ENCODE data around the gene ACSS3.
"Not testable (repeated sequence)": the region's sequence is repeated elsewhere in the genome, so short reads cannot be mapped to it uniquely, and the experiment has no call there.

ACSS3 gene

GRCh38 chr12:81094718-81095360, 17.0 kb downstream of the ACSS3 start:
- no peak for DNase-seq (ENCODE audit: low read depth in 2 of 2)

DNA sequence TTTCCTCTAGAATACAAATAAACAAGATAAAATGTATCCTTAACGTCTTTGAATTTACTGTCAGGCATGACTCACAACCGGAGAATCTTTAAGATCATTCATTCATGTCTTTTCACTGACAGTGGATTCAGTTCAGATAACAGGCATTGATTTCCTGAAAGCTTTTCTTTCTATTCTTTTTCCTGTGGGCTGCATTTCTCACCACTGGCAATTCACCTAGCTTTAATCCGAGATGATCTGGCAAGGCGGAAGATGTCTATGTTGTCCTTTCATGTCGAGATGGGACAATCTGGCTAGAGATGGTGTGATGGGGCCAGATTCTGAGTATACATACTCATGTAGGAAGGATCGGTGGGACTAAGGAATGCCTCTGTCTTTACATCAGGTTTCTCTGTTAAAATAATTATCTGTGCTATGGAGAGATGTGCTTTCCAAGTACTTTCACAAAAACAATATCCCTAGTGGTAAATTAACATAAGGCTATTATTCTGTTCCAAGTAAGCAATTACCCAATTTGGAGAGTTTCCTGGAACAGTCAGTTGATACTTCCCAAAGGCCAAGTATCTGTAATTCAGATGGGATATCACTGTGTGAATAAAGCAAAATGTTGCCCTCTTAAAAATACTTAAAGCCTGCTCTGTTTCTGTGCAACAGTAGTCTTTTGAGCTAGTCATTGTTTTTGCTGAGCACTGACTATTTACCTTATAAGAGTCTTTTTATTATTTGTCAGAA, 17.8 kb downstream of the ACSS3 start:
- DNase-seq (ENCODE audit: low read depth in 2 of 2) = no peak

DNA sequence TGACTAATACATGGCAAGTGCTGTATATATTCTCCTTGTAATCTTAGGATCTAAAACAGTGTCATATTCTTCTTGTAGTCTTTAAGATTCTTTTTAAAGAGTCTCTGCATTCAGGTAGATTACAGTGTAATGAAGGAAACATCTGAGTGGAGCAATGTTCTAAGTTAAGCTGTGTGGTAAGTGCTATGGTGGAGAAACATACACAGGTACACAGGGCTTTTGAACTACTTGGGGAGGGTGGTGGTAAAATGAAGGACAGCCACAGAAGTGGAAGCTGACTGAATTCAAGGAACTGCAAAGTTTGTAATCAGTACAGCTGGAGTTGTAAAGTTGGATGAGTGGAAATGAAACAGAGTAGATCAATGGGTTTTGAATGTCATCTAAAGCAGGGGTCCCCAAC, 27.8 kb downstream of the ACSS3 start:
- DNase-seq (ENCODE audit: low read depth in 2 of 2) = no peak

DNA sequence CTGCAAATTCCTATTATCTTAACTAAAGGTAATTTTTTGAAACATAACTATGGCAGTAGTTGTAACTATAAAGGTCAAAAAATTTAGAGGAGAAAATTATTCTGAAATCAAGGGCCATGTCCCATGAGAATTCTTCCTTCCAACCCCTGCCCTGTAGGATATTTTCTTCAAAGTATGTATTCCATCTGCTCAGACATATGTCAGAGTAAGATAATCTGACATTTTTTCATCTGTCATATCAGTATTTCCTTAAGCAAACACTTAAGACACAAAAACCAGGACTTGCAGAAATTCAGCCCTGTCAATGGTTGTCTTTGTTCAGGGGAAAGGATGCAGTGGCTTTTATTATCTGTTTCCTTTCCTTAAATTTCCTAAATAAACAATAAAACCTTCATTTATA, 36.3 kb downstream of the ACSS3 start:
- DNase-seq (ENCODE audit: low read depth in 2 of 2) = no peak

DNA sequence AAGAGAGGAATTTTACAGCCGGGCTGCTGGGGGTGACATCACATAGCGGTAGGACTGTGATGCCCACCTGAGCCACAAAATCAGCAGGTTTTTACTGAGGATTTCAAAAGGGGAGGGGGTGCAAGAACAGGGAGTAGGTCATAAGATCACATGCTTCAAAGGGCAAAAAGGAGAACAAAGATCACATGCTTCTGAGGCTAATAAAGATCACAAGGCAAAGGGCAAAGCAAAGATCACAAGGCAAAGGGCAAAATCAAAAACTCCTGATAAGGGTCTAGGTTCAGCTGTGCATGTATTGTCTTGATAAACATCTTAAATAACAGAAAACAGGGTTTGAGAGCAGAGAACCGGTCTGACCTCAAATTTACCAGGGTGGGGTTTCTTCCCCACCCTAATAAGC, 41.2 kb downstream of the ACSS3 start:
- DNase-seq (ENCODE audit: low read depth in 2 of 2) = not testable (repeated sequence)

DNA sequence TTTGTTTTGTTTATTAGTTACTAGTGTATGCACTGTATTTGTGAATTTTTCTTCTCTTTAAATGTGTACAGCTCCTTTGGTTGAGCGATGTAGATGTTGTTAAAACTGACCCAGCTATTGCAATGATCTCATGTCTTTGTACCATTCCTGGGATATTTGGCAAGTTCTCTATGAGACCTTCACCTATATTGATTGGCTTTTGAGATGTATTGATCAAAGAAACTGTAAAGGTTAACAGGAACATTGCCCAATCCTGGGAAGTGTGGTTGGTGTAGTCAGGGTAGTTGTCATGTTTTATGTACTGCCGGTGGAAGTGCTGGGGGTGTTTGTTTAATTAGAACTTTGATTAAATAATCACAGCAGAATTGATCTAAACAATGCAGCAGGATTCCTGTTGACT, 43.1 kb downstream of the ACSS3 start:
- no peak for DNase-seq (ENCODE audit: low read depth in 2 of 2)

DNA sequence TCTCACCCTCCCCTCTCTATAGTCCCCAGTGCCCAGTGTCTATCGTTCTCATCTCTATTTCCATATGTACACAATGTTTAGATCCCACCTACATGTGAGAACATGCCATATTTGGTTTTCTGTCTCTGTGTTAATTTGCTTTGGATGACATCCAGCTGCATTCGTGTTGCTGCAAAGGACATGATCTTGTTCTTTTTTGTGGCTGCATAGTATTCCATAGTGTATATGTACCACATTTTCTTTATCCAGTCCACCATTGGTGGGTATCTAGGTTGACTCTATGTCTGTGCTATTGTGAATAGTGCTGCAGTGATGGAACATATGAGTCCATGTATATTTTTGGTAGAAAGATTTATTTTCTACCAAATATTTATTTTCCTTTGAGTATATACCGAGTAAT, 45.7 kb downstream of the ACSS3 start:
- DNase-seq (ENCODE audit: low read depth in 2 of 2) = no peak

- DNase-seq (ENCODE audit: low read depth in 2 of 2) = no peak
Measured at GRCh38 chr12:81125691-81126090, 47.8 kb downstream of the ACSS3 start.

- DNase-seq (ENCODE audit: low read depth in 2 of 2) = no peak
Measured at GRCh38 chr12:81128930-81129554, 51.2 kb downstream of the ACSS3 start.

- no peak for DNase-seq (ENCODE audit: low read depth in 2 of 2)
Measured at GRCh38 chr12:81136519-81136918, 58.6 kb downstream of the ACSS3 start.

GRCh38 chr12:81137801-81138200, 59.9 kb downstream of the ACSS3 start:
- DNase-seq (ENCODE audit: low read depth in 2 of 2) = no peak

DNA sequence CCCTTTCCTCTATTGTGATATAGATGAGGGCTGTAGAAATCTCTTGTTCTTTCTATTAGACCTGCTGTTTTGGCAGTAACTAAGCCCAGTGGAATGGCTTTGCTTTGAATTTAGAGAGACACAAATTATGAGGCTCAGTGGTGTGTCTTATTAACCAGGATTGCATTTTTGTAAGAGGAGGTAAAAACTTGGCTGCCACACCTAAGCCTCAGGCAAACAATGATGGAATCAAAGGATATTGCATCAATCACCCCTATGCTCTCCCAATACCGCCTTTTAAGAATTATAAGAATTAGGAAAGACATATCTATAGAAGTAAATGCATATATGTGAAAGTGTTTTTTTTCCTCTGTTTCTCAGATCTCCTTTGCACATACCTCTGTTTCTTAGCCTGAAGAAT, 63.3 kb downstream of the ACSS3 start:
- no peak for DNase-seq (ENCODE audit: low read depth in 2 of 2)

GRCh38 chr12:81143057-81143456, 65.2 kb downstream of the ACSS3 start:
- no peak for DNase-seq (ENCODE audit: low read depth in 2 of 2)

DNA sequence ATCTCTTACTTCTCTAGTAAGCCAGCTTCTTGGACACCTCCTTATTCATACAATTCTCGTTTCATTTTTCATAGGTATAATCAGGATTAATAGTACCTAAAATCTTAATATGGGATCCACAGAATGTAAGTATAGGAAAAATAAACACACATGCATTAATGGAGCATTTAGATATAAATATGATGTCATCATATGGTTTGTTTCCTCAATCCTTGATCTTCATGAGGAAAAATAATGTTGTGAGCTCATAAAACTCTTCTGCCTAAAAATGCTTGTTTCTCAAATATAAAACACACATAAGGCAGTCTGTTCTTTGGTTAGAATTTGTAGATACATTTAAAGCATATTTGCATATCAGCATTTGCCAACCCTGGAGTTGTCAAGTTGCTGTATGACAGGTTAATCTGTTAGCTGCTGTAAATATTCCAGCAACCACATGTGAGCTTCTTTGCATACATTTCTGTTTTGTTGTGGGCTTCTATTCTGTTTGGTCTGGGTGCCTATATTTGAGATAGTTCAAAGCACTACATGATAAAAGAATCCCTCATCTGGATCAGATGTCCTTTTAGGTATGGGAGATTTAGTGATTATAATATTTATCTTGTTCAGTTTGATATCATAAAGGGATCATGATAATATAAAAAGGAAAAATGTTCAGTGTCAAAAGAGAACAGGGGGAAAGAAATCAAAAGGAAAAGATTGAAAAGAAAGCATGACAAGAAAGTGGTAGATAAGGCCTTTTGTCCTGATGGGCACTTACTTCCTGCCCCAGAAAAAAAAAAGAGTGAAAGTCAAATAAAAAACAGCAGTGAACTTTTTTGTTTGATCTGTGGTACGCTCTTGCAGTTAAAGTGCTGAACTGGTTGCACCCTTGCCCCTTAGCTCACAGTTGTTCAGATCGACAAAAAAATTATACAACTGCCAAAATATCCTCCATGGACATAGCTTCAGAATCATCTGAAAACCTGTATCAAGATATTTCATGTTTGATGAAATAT, 68.6 kb downstream of the ACSS3 start:
- DNase-seq (ENCODE audit: low read depth in 2 of 2) = no peak

- no peak for DNase-seq (ENCODE audit: low read depth in 2 of 2)
Measured at GRCh38 chr12:81147292-81147919, 69.5 kb downstream of the ACSS3 start.

- no peak for DNase-seq (ENCODE audit: low read depth in 2 of 2)
Measured at GRCh38 chr12:81150382-81150781, 72.5 kb downstream of the ACSS3 start.

DNA sequence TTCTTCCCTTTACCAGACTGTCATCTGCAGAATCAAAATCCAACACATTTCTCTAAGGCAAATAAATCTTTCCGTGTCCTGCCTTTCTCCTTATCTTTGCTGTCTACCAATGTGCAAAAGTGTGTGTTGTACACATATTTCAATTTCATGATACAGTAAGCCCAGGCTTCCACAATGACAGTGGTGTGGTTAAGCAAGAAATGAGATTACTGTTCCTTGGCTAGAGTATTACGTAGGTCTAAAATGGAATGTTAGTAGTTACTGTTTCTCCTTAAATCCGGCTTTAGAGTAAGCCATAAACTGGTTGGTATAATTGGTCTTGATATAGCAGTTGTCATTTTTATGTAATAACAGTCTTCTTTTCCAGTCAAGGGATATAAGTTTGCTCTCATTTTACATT, 82.0 kb downstream of the ACSS3 start:
- no peak for DNase-seq (ENCODE audit: low read depth in 2 of 2)

GRCh38 chr12:81161680-81162079, 83.8 kb downstream of the ACSS3 start:
- DNase-seq (ENCODE audit: low read depth in 2 of 2) = no peak

DNA sequence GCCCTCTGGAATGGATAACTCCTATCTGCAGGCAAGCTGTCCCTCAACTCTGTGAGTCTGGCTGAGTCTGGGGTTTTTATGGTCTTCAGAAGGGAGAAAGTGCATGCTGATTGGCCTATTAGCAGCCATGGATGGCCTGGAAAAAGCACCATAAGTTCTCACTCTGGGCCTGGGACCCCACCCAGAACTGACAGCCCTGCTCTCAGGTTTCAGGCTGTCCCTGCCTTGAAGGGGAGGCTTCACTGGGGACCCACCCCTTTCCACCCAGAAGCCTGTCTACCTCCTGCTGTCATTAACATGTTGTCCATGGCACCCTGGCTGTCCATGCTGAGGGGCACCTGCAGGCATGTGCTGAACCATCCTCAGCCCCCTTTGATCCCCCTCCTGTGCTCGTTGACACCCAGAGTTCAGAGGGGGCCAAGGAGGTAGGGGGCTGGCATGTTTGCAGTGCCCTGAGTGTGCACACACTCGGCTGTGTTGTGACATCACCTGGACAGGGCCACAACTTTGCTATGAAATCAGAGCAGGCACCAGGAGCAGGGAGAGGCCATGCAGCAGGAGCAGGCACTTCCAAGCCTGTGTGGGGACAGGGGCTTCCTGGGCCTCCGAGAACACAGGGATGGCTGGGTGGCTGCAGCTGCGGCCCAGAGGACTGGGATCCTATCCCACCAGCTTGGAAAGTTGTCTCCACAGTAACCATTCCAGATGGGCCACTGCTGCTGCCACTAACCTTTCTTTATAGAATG, 84.7 kb downstream of the ACSS3 start:
- DNase-seq (ENCODE audit: low read depth in 2 of 2) = no peak

- no peak for DNase-seq (ENCODE audit: low read depth in 2 of 2)
Measured at GRCh38 chr12:81164827-81165226, 86.9 kb downstream of the ACSS3 start.

GRCh38 chr12:81166790-81167189, 88.9 kb downstream of the ACSS3 start:
- no peak for DNase-seq (ENCODE audit: low read depth in 2 of 2)

Data from stimulated activated CD8-positive, alpha-beta memory T cell treated with anti-CD3 and anti-CD28 coated beads, Interleukin-15, amount 100 ng/mL, for 48 hours (primary cell).